Midbrain (tissue), 1 donor: ENCODE measurements around the gene EMX2.
"Not testable (repeated sequence)": the region's sequence is repeated elsewhere in the genome, so short reads cannot be mapped to it uniquely, and the experiment has no call there.

ENCODE experiments used
- DNase-seq: peaks from one replicate; lab custom pipeline; 2025; lab: John Stamatoyannopoulos, UW

Gene EMX2

DNA sequence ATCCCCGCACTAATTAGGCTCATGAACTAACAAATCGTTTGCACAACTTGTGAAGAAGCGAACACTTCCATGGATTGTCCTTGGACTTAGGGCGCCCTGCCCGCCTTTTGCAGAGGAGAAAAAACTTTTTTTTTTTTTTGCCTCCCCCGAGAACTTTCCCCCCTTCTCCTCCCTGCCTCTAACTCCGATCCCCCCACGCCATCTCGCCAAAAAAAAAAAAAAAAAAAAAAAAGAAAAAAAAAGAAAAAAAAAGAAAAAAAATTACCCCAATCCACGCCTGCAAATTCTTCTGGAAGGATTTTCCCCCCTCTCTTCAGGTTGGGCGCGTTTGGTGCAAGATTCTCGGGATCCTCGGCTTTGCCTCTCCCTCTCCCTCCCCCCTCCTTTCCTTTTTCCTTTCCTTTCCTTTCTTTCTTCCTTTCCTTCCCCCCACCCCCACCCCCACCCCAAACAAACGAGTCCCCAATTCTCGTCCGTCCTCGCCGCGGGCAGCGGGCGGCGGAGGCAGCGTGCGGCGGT, at the start of gene EMX2:
Gene EMX2, plus strand, starts transcription at position 41 of the 519 bp plus-strand sequence. CDS start 522 bp downstream, outside the sequence.
- DNase-seq = no peak

DNA sequence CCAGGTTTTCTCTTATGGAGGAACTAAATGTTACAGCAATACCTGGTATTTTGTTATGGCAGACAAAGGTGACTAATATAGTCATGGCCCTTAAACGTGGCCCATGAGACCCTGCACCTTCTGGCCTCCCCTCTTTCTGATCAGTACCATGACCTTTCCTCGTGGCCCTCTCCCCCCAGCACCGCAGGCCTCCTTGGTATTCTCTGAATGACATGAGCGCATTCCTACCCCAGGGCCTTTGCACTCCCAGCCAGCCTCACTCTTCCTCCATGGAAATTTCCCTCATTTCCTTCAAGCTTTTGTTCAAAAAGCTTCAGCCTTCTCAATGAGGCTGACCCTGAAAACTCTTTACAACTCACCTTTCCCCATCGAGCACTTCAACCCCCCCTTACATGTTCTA, 46.5 kb upstream of the EMX2 start:
- no peak for DNase-seq

DNA sequence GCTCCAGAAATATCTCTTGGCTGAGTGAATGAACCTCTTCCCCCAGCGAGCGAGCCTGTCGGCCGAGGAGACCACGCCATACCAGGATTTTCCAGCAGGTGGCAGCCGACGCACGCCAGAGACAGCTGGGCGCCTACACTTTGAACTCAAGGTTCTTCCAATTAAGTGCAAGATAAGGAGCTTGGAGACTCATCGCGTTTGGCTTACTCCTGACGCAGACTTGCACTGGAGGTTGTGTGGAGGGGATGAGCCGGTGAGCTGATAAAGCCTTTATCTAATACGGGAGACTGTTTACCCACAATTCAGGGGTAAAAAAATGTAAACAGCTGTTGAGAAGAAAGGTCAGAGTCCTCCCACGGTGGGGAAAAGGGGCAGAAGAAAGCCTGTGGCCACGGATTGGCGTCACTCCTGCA, 45.9 kb upstream of the EMX2 start:
- peak; percentile 81 for DNase-seq

DNA sequence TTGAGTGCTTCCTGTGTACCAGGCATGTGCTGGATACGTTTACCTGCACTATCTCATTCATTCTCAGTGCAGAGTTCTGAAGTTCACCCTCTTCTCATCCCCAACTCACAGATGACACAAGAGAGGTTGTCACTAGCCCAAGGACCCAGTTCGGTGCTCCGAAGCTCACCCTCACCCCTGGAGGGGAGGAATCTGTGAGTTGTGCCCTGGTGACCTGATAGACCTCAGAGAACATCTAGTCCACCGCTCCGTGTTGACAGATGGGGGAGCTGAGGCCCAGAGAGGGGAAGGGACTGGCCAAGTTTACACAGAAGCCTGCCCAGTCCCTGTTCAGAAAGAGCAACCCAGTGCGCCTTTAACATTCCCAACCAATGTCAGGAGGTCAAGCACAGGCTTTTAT, 44.8 kb upstream of the EMX2 start:
- DNase-seq = no peak

DNA sequence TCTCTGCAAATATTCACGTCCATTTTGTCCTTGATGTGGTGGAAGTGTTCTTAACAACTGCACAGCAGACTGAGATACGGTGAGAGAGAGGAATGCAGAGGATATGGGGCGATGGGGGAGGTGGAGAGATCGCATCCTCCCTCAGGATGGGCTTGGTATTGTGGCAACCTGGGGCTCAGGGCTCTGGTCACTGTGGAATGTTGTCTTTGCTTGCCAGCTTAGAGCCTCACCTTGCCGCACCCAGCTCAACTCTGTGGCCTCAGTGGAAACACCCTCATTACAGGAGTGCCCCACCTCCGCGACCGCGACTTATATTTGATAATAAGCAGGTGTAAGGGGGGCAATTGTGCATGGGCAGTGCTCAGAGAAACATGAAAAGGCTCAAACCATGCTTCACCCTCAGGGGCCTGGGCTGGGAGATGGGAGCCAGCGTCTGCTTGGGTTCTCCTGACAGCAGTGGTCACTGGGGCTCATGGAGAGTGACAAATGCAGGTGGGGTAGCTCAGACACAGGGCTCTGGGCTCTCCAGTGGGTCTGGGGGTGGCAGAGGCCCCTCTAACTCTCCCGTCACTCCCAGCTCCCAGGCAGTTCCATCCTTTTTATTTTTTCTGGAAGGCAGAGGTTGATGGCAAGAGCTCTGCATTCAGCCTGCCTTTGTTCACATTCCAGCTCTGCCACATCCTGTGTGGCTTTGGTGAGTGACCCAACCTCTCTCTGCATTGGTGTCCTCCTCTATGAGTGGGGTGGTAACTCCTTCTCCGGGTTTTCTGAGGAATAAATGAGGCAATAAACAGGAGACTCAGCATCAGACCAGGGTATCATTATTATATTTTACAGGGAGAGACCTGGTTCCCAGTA, 43.1 kb upstream of the EMX2 start:
- DNase-seq = no peak

DNA sequence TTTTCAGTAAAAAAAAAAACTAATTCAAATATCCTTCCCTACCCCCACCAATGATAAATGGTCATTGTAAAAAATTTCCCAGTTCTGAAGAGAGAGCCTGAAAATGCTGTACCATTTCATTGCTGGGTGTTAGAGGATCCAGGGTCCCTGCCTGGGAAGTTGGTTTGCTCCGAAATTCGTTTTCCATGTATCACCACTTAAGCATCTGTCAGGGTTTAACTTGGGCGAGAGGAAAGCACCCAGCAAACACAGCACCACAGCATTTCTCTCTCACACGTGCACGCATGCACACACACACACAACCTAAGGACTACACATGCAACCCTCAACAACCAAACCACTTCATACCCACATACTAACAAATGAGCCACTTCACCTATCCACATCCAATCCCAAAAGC, 42.1 kb upstream of the EMX2 start:
- no peak for DNase-seq

DNA sequence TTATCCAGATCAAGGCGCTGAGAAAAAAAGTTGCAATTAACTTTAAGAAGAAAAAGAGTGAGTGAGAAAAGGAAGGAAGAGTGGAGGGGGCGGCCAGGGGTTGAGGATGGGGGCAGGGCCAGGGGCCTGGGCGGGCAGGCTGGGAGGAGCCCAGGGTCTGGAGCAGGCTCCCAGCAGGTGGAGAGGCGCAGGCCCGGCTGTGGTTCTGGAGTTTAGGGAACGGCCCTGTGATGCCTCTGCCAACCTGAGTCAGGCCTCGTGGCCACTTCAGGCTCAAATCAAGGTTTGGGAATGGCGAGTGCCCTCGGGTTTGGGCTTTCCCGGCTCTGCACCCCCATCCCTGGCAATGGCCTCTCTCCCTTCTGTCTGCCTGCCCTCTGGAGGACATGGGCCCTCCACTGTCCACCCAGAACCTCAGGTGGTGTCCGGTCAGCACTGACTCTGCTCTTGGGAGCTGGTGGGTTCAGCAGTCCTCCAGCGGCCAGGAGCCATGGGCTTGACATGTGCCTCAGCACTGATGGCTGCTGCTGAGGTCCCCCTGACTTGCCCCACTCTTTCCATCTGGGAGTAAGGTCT, 41.0 kb upstream of the EMX2 start:
- DNase-seq = no peak

DNA sequence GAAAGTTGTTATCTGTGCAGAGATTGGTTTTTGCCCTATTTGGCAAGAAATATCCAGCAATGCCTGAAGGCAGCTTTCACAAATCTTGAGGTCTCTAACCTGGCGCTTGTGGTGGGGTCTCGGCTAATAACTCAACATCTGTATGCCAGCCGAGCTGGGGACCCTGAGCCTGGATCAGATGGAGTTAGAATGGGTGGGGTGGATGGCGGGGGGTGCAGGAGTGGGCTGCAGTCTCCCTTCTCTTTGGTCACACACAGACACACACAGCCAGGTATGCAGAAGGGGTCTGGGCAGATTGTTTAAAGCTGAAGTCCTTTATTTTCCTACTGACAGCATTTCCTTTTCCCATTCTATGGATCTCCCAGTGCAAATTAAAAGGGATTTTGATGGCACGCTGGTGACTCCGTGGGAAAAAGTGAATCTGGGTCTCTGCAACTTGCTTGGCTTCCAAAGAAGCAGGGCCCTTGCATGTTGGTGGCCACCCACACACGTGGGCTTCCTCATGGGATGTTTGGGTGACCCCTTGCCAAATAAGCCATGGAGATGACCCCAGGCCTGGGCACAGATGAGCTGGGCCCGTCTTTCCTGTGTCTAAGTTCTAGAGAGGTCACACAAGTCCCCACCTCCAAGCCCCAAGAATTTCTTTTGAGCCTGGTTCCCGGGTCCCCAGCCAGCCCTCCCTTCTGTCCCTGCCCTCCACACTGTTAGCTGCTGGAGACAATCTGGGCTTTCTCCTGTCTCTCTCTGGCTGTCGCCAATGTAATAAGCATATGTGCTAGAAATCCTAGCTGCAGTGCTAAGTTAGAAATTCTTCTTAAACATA, 39.9 kb upstream of the EMX2 start:
- no peak for DNase-seq

DNA sequence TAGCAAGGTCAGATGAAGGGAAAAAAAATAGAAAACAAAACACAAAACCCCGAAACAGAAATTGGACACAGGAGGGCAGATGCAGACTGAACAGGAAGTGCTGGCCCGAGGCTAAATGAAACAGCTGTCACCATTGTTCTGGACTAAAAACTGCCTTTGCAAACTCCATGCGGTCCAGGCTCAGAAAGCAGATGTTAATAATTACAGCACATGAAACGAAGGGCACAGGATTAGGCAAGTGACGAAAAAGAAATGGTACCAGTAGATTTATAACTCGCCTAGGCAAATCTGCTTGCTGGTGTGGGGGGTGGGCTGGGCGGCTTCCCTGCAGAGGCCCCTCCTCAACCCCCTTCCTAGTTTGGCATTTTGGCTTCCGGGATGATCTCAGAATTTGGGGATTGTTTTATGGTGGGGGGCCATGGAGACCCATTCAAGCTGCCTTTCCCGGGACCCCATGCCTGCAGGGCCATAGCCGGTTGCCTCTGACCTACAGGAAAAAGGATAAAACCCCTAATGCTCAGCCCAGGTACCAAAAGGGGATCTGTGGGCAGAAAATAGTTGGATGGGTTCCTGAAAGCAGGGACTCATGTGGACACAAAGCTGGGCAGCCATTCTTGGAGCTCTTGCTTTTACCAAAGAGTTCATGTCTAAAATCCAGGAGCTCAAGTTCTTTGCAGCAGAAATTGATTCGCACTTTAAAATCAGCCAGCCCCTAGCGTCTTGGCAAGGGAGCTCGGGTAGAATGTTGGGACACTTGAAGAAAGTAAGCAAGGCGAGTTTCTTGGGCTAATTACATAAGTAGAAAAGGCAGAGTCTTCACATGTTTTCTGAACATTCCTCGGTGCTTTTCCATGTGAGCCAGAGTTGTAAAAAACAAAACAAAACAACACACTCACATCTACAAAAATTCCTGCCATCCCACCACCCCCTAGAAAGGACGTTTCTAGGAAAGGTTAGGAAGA, 39.0 kb upstream of the EMX2 start:
- peak; percentile 13 for DNase-seq

DNA sequence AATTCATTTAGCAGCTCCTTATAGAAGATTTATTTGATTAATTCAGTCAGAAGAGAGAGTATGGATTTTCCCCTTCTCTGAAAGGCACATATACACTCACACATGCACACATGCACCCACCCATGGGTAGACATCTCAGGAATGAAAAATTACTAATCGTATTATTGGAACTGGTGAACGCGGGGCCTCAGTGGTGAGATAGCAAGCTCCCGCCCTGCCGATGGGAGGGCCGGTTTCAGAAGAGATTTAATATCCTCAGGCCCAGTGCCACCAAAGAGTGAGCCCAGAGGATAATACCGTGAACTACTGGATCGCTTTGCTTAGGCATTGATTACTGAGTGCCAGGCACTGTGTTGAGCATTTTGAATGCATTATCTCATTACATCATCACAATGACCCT, 38.0 kb upstream of the EMX2 start:
- DNase-seq = no peak

DNA sequence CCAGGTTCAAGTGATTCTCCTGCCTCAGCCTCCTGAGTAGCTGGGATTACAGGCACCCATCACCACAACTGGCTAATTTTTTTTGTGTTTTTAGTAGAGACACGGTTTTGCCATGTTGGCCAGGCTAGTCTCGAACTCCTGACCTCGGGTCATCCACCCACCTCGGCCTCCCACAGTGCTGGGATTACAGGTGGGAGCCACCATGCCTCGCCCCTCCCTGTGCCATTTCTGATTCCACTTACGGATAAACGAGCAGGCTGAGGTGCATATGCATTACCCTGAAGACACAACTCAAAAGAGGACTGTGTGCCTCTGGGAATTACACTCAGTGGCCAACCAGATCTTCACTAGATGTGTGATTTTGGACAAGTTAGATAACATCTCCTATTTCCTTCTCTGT, 35.5 kb upstream of the EMX2 start:
- DNase-seq = not testable (repeated sequence)

DNA sequence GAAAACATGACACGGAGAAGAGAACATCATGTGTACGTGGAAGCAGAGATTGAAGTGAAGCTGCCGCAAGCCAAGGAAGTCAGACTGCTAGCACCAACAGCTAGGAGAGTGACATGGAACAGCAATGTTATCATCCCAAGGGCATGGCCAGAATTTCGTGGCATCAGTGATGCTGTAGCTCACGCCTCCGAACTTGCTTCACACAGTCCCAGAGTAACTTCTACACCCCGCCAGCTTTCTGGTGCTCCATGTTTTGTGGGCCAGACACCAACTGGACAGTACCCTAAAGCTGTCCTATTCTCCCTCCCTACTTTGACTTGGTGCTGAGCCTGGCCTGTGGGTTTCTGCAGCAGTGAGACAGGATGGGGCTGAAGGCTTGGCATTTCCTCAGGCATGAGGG, 33.0 kb upstream of the EMX2 start:
- DNase-seq = no peak

DNA sequence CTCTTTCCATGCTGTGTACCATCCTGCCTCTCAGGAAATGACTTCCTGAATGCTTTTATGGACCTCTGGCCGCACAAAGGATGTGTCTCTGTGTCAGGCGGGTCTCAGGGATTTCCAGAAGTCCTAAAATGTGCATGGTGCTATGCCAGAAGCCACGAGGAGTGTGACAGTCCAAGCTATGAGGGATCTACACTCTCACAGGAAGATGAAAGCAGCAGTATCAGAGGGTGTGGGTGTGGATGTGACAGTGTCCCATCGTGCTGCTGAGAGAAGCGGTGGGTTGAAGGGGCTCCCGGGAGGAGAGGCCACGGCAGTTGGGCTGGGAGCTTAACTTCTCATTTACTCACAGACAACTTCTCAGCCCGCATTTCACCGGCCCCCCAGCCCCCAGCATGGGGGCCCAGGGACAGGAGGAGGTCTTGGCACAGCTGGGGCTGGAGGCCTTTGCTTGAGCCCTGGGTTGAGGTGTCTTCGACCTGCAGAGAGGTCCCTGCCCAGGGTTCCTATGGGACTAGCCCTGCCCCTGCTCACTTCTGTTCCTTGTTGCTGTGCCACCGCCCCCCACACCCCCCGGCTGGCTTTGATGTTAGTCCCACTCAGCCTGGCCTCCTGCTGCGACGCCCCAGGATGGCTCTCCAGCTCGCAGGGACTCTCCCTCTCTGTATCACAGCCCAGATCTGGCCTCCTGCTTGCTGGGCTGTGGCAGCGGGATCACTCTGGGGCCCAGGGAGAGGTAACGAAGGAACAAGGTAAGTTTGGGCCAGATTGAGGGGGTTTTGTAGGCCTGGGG, 30.8 kb upstream of the EMX2 start:
- DNase-seq = no peak

DNA sequence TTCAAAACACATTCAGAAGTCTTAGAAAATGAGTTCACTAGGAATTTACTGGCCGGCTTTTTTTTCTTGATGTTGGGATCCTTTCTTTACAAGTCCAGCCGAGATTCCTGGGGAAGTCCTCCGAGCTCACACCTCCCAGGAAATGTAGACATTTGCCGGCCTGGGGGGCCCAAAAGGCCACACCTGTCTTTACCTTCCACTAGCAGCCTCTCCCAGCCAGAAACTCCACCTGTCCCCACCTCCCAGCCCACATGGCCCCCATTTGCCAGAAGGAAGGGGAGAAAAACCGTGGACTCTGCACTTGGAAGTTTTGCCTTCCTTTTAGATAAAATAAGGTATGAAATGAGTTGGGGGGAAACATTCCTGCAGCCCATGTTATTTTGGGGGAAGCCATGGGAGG, 27.6 kb upstream of the EMX2 start:
- DNase-seq = no peak

DNA sequence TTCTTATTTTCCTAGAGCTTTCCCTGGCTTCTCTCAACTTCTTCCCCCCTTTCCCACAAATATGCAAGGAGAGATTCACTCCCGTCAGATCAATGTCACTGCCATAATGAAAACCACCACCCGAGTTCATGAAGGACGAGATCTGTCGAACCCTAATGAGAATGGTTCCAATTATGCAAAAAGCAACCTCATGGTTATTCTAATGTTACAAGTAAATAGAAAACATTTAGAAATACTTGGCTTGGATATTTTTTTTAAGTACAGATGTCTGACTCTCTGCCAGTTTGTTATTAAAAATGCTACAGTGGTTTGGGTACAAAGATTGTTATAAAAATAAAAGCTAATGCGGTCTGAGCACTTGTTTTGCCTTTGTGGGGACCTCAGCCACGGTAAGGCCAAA, 25.9 kb upstream of the EMX2 start:
- DNase-seq = no peak

DNA sequence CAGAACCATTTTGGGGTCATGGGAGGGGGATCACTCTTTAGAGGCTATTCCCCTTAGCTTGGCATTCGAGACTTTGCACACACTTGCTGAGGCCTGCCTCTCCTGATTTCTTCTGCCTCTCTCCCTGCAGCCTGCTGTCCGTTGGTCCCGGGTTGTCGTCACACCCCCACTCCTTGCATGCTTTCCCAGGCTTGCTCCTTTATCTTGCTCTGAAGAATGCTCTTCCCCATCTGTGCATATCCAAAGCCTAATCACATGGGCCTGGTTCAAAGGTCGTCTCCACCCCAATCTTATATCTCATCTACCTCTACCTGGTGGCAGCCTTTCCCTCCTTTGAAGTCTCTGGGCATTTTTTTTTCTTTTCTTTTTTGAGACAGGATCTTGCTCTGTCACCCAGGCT, 24.3 kb upstream of the EMX2 start:
- DNase-seq = no peak

DNA sequence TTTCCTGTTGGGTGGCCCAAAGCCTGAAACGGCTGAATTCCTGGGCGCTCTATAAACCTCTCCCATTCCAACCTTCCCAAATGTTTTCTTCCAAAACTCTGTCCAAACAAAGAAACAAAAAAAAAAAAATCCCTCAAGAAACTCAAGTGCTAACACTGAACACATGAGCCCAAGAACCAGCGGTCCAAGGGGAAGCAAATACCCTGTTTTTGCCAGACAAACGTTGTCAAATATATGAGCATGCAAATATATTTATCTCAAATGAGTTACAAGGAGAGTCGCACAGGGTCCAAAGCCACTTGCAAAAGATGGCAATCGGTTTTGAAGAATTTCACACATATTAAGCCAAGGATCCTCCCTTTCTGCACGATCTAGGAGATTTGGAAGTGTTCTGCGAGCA, 23.3 kb upstream of the EMX2 start:
- DNase-seq = no peak

DNA sequence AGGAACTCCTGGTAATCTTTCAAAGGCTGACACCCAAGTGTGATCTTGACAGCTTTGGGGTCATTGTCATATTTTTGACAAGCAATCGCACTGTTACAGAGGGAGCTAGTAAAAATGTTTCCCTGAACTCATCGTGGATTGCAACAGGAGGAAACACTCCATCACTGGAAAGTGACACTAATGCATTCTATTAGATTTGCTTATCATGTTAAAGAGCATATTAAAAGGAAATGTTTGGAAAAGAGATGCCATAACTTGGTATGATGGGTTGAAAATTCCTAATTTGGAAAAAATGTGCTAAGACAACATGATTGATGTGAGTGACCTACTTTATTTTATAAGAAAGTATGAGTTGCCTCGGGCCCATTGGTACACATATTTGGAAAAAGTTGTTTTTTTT, 22.7 kb upstream of the EMX2 start:
- no peak for DNase-seq

DNA sequence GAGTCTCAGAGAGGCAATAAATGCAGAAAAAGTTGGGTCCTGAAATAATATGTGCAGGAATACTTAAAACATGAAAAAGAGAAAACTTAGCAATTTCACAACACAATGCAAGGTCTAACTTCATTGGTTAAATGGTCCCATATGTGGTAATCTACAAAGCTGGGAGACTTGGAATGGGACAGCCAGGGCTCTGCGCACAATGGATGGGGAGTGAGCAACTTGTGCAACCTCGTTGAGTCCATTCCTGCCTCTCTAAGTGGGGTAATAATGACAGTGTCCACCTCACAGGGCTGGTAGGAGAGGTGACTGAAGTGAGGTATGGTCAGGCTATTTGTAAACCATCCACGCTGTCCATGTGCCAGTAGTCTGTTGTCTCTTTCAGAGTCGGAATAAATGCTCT, 11.8 kb upstream of the EMX2 start:
- DNase-seq = no peak

DNA sequence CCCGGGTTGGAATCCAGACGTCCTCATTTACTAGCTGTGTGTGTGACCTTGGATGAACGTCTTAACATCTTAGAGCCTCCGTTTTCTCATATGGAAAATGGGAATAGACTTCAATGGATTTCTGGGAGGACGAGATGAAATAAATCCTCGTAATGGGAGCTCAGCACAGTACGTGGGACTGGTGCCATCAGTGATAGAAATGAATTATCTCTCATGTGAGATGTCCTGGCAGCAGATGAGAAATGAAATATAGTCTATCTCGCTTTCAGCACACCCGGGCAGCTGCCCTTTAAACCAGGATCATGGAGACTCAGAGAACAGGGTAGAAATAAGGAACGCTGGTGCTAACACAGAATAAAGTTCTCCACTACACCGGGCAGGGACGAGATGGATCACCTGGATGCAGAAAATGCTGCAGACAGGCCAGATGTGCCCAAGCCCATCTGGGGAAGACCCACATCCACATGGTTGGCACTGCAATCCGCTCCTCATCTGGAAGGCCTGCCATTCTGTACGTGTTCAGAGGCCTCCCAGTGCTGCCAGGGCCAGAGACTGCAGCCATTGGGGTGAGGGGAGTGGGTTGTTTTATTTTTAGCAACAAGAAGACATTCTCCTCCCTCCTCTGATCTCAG, 11.1 kb upstream of the EMX2 start:
- DNase-seq = no peak
